Astrocyte (in vitro differentiated cells and primary cell): ENCODE results near the gene AMBP.

Experiments used
- EZH2 ChIP-seq: IDR thresholded peaks from 2 replicates; pipeline ENCODE4 v1.6.1; 2012; ENCODE audit warnings: mild to moderate bottlenecking, low read length, inconsistent platforms; ENCODE audit not compliant: insufficient read depth
- TF ChIP-seq, protein P1 (sequence below): IDR thresholded peaks from 2 replicates; pipeline ENCODE4 v1.5.1; 2011; ENCODE audit warnings: low read depth, mild to moderate bottlenecking, inconsistent platforms, low read length, moderate library complexity; ENCODE audit not compliant: insufficient read depth

DNA sequence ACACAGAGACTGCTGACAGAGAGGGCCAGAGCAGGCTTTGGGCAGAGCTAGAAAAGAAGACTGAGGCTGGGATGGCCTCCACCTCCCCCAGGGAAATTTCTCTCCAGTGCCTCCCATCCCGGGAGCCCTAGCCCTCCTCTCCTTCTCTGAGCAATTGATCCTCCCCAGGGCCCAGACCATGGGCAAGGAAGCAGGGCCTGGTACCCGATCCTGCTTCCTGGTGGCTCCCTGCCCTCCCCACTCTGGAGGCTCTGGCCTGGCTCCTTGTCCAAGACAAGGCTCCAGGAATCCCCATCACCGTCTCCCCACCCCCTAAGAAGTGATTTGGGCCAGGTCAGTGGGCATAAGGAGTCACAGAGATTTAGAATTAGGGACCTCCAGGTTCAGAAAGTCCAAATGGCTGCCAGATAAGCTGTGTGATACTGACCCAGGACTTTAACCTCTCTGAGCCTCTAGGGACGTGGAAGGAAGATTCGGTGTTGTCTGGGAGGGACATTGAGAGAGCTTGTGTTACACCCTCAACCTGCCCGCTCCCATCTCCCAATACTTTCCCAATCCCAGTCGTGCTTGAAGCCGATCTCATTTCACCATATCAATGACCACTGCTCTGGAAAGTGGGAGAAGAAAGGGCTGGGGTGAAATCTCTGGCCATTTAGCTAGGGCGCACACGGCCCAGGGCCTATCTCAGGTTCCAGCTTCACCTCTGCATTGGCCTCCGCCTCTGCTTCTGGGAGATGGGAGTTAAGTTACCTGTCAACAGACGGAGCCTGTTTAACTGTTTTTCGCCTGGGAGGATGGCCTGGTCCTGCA, 46.8 kb upstream of the AMBP start:
- no peak for TF ChIP-seq EZH2
- TF ChIP-seq, protein P1, sequence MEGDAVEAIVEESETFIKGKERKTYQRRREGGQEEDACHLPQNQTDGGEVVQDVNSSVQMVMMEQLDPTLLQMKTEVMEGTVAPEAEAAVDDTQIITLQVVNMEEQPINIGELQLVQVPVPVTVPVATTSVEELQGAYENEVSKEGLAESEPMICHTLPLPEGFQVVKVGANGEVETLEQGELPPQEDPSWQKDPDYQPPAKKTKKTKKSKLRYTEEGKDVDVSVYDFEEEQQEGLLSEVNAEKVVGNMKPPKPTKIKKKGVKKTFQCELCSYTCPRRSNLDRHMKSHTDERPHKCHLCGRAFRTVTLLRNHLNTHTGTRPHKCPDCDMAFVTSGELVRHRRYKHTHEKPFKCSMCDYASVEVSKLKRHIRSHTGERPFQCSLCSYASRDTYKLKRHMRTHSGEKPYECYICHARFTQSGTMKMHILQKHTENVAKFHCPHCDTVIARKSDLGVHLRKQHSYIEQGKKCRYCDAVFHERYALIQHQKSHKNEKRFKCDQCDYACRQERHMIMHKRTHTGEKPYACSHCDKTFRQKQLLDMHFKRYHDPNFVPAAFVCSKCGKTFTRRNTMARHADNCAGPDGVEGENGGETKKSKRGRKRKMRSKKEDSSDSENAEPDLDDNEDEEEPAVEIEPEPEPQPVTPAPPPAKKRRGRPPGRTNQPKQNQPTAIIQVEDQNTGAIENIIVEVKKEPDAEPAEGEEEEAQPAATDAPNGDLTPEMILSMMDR: no peak
